Endothelial cell of hepatic sinusoid (primary cell): ENCODE results near the gene SP6.

Experiments
- in situ Hi-C: cut with HindIII; loops from 2 replicates; pipeline ENCODE4 v1.10.0; 2017; ENCODE audit warnings: low sequenced_read_pairs

The SP6 gene

DNA sequence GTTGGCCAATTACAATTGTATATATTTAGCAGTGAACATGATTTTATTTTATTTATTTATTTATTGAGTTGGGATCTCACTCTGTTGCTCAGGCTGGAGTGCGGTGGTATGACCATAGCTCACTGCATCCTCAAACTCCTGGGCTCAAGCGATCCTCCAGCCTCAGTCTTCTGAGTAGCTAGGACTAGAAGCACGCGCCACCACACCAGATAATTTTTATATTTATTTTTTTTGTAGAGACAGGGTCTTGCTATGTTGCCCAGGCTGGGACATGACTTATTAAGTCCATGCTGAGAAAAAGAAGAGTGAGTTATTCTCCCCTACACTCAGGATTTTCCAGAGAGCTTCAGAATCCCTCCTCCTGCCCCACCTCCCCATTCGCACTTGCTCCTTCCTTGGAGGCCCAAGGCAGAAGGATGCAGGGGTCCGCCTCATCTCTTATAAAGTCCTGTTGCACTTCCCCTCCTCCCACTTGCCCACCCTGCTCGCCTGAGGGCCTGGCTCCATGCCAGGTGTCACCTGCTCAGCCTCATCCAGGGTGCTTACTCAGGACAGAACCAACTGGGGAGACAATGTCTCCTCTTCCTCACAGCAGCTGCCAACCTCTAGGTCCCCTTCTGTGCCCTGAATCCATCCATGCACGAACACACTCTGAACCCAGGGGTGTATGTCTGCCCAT, 29.0 kb upstream of the SP6 start:
- in situ Hi-C loops: no loop called here

DNA sequence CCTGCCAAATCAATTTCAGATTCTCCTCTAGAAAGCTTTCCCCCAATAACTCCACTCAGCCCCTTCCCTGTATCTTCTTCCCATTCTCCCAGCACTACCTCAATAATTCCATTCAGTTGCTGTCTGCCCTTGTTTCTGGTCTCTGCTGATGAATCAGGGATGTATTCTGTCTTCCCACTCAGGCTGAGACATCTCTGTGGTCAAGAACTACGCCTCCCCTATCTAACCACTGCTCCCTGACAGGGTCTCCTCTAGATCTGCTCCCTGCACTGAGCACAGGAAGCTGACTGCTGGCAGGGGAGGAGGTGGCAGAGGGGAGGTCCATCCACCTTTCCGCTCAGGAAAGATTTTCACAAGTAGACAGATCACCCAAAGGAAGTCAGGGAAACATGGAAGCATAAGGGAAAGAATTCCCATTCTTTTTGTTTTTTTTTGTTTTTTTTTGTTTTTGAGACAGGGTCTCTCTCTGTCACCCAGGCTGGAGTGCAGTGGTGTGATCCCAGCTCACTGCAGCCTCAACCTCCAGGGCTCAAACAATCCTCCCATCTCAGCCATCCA, 28.1 kb upstream of the SP6 start:
- in situ Hi-C loops: no loop called here

DNA sequence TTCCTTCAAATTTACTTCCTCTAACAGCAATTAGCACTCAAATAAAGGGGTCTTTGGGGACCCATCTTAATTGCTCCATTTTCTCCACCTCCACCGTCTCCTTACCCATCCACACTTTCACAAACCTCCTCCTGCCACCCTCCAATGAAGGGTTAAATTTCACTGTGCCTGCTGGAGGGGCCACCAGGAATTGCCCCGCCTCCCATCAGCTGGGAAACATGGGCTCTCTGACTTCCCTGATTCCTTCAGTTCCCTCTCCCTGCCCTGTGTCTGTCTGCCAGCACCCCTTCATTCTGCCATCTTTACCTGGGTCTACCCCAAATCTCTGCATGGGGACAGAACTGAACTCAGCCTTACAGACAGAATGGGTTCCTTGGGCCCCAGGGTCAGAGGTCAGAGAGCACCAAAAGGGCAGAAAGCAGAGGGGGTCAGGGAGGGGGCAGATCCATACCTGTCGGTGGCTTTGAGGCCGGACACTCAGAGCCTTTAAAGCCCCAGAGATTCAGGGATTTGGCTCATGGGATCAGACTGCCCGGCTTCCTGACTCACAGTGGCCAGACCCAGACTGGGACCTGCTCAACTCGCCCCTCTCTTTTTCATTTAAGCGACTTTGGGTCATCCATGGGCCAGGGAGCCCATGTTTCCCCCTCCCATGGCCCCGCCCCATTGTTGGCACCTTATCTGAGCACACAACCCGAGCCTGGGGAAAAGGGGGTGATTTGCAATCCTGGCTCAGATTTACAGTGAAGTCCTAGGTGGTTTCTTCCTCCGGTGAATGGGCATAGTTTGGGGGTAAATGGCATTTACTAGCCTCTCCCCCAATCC, 27.5 kb upstream of the SP6 start:
- in situ Hi-C loops: no loop called here

DNA sequence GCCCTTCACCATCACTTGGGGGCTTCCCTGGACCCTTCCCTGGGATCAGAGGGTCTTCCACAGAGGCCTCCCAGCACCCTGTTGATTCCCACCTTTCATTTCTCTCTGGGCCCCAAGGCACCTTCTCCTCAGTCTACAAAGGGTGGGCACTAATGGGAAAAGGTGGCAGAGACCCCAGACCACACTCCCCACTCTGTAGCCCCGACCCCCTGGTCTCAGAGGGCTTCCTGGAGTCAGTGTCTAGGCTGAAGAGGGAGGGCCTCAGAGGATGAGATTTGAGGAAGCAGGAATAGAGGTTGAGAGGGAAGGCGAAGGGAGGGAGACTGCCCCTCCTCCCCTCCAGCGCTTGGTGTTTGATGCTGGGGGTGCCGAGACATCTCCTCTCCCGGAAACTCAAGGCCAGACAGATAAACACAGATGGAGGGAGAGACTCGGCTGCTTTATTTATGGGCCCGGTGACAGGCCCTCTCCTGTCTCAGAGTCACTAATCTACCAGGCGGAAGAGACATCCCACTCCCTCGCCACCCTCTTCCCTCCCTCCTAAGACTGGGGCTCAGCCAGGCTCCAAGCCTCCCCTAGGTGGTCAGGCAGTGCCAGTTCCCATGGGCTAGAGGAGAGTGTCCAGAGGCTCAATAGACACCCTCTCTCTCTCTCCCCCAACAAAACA, 26.5 kb upstream of the SP6 start:
- in situ Hi-C loops: no loop called here

DNA sequence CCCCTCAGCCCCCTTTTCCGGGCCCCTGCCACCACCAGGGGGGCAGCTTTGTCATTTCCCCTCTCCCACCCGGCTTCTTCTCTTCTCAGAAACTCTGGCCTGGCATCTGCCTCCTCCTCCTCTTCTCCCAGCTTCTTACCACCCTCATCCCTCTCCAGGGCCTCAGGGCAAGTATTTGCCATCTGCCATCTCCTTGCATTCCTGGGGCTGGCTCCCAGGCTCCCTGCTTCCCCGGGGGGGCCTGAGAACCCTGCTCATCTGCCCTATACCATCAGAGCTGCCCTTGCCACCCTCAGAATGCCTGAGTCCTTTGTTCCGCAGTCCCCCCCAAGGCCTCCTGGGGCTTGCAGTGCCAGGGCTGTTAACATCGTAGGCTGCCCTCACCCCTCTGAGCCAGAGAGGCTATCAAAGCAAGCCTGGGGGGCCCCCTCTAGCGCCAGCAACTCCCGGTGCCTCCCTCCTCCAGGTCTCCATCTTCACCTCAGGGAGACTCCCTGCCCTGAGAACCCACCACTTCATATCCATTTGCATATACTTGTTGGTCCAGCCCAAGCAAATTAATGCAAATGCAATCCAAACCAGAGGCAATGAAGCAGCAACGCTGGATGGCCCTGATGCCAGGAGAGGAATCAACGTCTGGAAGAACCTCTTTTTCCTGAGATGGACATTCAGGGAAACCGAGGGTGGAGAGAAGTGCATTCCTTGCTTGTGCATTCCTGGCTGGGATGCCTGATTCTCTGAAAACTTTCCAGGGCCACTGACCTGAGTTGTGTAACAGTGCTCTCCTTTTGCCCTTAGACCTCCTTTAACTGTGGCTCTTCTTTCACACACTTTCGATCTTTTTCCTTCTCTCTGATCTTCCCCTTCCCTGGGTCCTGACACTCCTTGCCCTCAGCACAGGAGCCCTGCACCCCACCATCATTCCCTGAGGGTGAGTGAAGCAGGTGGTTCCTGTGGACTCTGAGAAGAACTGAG, 24.3 kb upstream of the SP6 start:
- in situ Hi-C loops: no loop called here

GRCh38 chr17:47873200-47874090, 22.5 kb upstream of the SP6 start:
- in situ Hi-C loops: no loop called here

DNA sequence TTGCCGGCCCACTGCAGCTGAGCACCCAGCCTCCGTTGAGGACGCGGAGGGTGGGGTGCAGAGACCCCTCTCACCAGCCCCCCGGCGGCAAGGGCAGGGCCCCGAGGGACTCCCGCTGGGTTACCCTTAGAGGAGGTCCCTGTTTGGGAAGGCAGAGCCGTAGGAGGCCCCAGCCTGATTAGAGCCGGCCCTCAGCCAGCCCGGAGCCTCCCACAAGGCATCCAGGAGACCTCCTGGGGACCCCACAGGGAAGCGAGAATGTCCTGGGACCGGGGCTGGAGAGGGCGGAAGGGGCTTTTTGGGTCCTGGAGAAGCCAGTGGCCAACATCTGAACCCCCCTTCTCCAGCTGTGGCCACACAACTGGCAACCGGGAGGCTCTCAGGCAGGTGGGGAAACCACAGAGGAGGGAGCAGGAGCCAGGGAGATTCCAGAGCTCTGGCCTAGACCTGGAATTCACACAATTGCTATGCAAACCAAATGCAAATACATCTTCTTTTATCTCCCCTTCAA, 21.7 kb upstream of the SP6 start:
- in situ Hi-C loops: no loop called here

- in situ Hi-C loops: no loop called here
Observed at GRCh38 chr17:47872019-47872650, 21.2 kb upstream of the SP6 start.

GRCh38 chr17:47871048-47871447, 20.1 kb upstream of the SP6 start:
- in situ Hi-C loops: no loop called here

- in situ Hi-C loops: no loop called here
Observed at GRCh38 chr17:47870056-47870455, 19.1 kb upstream of the SP6 start.

DNA sequence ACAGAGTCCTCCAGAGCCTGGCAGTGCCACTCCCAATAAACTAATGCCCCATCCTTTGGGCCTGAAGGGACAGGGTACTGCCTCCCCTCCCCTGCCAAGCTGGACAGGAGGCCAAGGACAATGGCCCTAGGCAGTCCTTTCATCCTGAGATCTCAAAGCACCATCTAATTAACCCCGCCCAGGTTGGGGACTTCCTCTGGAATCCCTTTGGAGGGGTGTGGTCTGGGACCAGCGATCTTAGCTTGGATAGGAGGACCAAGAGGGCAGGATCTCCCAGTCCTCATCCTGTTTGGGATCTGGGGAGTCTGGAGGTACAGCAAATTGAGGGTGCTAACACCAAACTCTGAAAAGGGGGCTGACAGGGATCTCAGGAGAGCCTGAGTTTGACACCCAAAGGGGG, 18.2 kb upstream of the SP6 start:
- in situ Hi-C loops: no loop called here

GRCh38 chr17:47867813-47868533, 17.0 kb upstream of the SP6 start:
- in situ Hi-C loops: no loop called here

- in situ Hi-C loops: no loop called here
Observed at GRCh38 chr17:47866941-47867340, 16.0 kb upstream of the SP6 start.

DNA sequence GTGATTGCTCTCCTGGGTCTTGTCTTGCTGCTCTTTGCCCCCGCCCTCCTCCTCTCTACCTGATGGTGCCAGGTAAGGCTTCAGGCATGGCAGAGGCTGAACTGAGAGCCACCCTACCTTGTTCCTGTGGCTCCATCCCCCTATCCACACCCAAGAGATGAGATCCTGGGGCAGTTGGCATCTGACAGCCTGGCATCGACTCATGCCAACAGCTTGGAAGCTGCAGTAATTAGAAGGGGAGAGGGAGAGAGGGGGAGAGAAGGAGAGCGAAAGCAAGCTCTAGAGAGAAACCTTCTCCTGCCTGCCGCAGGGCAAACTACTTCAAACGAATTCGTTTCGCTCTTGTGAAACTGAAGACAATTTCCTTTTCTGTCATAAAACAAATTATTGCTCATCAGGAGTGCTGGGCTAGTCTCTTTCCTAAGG, 13.8 kb upstream of the SP6 start:
- in situ Hi-C loops: loop anchor here (5.0 kb wide), 1 partner anchor 77 kb away; the partner anchor contains the start of gene PNPO

DNA sequence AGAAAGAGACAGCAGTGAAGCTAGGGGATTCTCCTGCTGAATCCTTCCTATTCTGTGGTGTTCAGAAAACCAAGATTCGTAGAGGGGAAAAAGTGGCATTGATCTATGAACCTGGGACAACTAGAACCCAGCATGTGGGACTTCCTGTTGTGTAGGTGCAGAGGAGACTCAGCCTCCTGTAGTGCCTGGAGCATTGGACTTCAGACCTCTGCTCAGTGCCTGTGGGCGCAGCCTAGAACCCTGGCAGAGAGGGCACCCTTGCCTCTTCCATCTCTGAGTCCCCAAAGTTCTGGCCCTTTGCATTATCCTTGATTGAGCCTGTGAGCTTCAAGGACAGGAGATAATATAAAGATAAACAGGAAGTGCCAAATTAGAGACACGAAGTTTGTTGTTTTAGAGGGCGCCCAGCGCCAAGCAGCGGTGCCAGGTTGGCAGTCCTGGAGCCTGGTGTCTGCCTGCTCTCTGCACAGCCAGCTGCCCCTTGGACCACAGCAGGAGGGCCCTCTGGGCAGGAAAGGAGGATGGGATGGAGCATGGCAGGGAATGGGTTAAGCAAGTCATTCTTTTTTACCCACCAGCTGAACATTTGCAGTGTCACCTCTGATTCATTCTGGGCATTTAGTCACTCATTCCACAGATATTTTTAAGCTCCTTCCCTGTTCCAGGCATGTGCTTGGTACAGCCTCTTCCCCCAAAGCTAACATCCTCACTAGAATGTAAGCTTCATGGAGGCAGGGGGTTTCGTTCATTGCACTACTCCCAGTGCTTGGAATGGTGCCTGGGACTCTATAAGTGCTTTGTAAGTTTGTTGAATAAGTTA, 11.9 kb upstream of the SP6 start:
- in situ Hi-C loops: loop anchor here (5.0 kb wide), 1 partner anchor 79 kb away; the partner anchor contains the start of gene PNPO

GRCh38 chr17:47860386-47860785, 9.4 kb upstream of the SP6 start:
- in situ Hi-C loops: loop anchor here (5.0 kb wide), 1 partner anchor 82 kb away; the partner anchor contains the start of gene PNPO
